Measurements from ENCODE around the gene MRLN.

The MRLN gene

GRCh38 chr10:59702347-59702746 lies 50.9 kb downstream of the MRLN start:
- no peak for DNase-seq

GRCh38 chr10:59700709-59701108 lies 52.5 kb downstream of the MRLN start:
- DNase-seq = no peak

GRCh38 chr10:59698326-59698725 lies 54.9 kb downstream of the MRLN start:
- DNase-seq = no peak

- no peak for DNase-seq
Observed at GRCh38 chr10:59695637-59696036, 57.6 kb downstream of the MRLN start.

- DNase-seq = no peak
Observed at GRCh38 chr10:59694936-59695335, 58.3 kb downstream of the MRLN start.

- no peak for DNase-seq
Observed at GRCh38 chr10:59692113-59692512, 61.1 kb downstream of the MRLN start.

- no peak for DNase-seq
Observed at GRCh38 chr10:59688921-59689351, 64.3 kb downstream of the MRLN start.

GRCh38 chr10:59687657-59688056 lies 65.6 kb downstream of the MRLN start:
- no peak for DNase-seq
